GM18526 (cell line): ENCODE results near the gene PTCD3.

Source experiments
- POLR2A ChIP-seq: IDR thresholded peaks from 3 replicates; pipeline ENCODE4 v1.6.1; 2011; ENCODE audit not compliant: insufficient read length; ENCODE audit errors: extremely low read depth

PTCD3 gene

GRCh38 chr2:86105969-86106945 is at the start of gene PTCD3:
Gene PTCD3, plus strand, starts transcription at chr2:86106235. Its CDS starts 13 bp downstream, at chr2:86106248.
- TF ChIP-seq POLR2A: peak; percentile 92

- TF ChIP-seq POLR2A: no peak
These were observed 49.3 kb upstream of the PTCD3 start for GRCh38 chr2:86056590-86057331.

- no peak for TF ChIP-seq POLR2A
These were observed 44.0 kb upstream of the PTCD3 start for GRCh38 chr2:86062043-86062442.

DNA sequence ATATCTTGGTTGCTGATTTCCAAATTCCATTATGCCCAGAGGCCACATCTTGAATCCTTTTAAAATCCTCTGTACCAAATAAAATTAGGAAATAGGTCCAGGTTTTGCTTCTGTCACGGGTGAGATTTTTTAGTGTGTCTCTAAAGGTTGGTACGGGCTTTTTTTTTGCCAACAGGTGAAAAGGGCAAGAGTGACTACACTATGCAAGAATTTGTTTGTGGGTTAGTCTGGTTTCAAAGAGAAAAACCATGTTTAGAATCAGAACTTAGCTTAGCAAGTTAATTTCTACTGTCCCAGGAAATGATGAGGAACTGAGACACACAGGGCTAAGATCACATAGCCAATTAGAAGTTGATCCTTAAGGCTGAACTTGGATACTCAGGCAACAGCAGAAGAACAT is 42.0 kb upstream of the PTCD3 start:
- no peak for TF ChIP-seq POLR2A

- TF ChIP-seq POLR2A: no peak
These were observed 40.5 kb upstream of the PTCD3 start for GRCh38 chr2:86065512-86065911.

DNA sequence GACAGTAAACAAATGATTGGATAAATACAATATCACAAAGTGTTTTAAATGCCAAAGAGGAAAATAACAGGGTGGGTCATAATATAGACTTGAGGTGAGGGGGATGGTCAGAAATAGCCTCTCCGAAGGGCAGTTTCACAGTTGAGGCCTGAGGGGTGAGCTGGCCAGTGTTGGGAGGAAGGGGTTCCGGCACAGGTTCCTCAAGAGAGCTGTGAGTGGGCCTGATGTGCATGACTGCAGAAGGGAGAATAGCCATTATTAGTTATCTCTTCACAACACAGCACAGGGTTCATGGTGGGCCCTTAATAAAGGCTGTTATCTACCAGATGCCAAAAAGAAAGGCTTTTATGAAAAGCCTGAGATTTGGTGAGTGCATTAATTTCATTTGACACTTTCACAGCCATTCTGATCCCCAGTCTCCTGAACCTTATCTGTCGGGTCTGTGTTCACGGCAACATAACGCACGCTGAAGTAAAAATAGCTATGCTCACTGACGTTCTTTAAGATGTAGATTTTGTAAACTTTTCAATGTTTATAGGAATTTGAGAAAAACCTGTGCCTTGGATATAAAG is 39.9 kb upstream of the PTCD3 start:
- TF ChIP-seq POLR2A: no peak

DNA sequence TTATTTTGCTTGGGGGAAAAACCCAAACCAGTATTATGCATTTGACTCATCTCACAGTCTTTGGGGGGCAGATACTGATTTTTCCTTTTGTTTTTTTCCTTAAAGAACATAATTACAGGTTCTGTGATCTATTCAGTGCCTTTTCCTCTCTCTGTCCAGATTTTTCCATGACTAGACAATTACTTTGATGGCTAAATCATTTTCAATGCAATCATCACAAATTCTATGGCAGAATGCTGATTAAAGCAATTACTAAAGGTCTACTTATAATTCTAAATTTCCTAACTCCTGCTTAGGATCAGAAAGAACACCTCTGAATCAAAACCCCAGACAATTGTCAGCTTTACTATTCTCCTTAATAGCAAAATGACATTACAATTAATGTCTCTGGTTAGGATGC is 39.1 kb upstream of the PTCD3 start:
- no peak for TF ChIP-seq POLR2A

DNA sequence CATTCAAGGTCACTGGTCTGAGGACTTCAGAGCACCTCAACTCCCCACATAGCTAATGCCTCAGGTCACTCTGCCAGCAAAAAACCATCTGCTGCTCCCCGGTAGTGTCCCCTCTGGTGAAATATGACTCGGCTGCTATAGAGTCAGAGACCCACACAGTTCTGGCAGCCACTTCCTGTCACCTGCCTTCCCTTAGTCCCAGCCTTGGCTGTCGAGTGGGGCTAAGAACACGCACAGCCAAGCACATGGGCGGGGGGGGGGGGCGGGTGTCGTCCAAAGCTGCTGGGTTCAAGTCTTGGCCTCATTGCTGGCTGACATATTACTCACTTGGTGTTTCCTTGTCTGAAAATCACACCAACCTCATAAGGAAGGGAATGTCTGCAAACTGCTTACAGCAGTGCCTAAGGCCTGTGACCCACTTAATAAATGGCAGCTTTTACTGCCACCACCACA is 37.9 kb upstream of the PTCD3 start:
- TF ChIP-seq POLR2A: no peak

DNA sequence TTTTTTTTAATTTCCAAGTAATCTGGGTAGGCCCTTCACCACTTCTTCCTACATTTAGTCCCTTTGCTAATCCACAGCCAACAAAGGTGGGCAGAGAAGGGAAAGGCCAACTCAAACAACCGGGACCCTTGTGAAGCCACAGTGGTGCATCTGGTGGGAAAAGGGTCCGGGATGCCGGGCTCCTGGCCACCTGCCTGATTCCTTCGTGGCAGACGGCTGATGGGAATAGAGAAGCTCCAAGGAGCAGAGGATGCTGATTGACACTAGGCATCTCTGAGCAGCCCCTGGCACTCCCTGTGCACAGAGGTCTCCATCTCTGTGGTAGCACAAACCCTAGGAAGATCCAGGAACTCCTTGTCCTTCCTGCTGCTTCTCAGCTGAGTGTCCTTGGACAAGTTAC is 37.4 kb upstream of the PTCD3 start:
- no peak for TF ChIP-seq POLR2A

- no peak for TF ChIP-seq POLR2A
These were observed 36.8 kb upstream of the PTCD3 start for GRCh38 chr2:86069091-86069685.

- no peak for TF ChIP-seq POLR2A
These were observed 36.2 kb upstream of the PTCD3 start for GRCh38 chr2:86069783-86070339.

DNA sequence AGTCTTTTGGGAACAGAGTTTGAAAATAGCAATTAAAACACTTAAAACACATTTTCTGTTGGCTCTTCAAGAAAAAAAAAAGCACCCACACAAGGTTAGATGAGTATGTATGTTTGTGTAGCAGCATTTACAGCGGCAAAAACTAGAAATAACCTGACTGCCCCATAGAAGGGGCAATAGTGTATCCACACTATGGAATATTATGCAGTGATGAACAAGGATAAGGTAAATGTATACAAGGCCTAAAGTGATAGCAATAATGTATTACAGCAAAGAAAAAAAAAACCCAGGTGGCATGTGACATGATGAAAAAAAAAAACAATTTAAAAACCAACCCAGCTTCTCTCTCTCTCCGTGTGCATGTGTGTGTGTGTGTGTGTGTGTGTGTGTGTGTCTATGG is 35.2 kb upstream of the PTCD3 start:
- no peak for TF ChIP-seq POLR2A

- no peak for TF ChIP-seq POLR2A
These were observed 33.7 kb upstream of the PTCD3 start for GRCh38 chr2:86072271-86072858.

- no peak for TF ChIP-seq POLR2A
These were observed 32.8 kb upstream of the PTCD3 start for GRCh38 chr2:86073225-86073624.

DNA sequence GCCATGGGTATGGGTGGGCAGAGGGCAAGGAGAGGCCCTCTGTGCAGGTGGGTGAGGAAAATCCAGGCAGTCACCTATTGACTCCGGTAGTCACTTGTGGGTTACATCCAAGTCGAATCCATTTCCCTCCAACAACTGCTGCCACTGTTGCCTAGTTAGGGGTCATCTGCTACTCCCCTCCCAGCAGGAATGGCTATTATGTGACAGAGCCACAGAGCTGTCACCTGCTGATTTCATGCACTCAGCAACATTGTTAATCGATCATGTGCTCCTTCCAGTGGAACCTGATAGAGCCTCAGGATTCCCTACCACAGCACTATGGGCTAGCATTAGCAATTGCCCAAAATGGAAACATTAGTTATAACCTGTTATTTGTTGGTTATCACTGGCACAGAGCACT is 31.8 kb upstream of the PTCD3 start:
- TF ChIP-seq POLR2A: no peak

DNA sequence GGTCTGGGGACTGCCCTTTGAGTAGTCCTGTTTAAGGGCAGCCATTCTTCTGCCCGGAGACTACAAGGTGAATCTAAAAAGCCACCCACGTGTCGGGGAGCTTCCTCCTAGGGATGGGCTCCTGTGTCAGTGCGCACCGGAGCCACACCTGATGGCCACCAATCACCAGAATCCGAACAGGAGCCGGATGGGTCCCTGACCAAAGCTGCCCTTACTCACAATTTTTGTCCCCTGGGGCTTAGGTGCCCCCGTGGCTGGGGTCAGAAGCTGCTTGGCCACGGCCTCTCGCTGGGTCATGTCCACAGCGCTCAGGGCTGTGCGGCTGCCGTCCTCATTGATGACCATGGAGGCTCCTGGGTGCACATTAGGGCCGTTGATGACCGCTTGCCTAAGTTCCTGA is 31.2 kb upstream of the PTCD3 start:
- TF ChIP-seq POLR2A: no peak
